ENCODE data around the gene TCP11L2. TPM values are rescaled to one million over a fixed set of nuclear protein-coding genes. Genes with fewer than 3 reads are reported as not detected.

The TCP11L2 gene
- total and polyA plus RNA-seq, 2 of the 13 experiments (the other 11 are each of a cell fraction or from before 2014, with no cell fraction given): 4.6 to 24.1 TPM

- TF ChIP-seq THRA (CRISPR knock-in tag; IDR thresholded peaks at IDR 0.05; ENCODE audit: borderline replicate concordance) (no peak), ZBTB2 (CRISPR knock-in tag; IDR thresholded peaks at IDR 0.05; ENCODE audit: low read depth) (no peak)
These were observed 67.3 kb downstream of the TCP11L2 start (continued) for GRCh38 chr12:106369624-106370346.

- FAIRE-seq (no peak), ATAC-seq (no peak), DNase-seq (ENCODE audit: low spot score) (no peak)
- Histone ChIP-seq H3K27ac (ENCODE audit: extremely low read length, insufficient read depth, low read length) (no peak overlapping the region), H3K4me2 (ENCODE audit: low read depth, low read length) (no peak overlapping the region), H3K9ac (ENCODE audit: insufficient read depth, low read depth, low read length) (no peak overlapping the region), H4K20me1 (ENCODE audit: insufficient read depth, low read length) (no peaks in the 10 kb centered on the region), H2AFZ (ENCODE audit: low read length) (no peak overlapping the region), H3K36me3 (replicated peaks in 1 of 2; ENCODE audit: control insufficient read depth in 1 of 2, insufficient read depth in 2 of 2, low read length in 2 of 2) (peaks cover 5 to 44% of the 10 kb centered on the region in 2 experiments), H3K9me3 (ENCODE audit: low read length) (no peaks in the 10 kb centered on the region), H3K79me2 (ENCODE audit: insufficient read depth, low read length) (no peaks in the 10 kb centered on the region), H3K4me1 (ENCODE audit: insufficient read depth, low read length) (no peaks in the 10 kb centered on the region), H3K4me3 (replicated peaks in 1 of 3; ENCODE audit: insufficient read depth in 1 of 3, low read depth in 2 of 3, low read length in 3 of 3) (no peak overlapping the region), H3K27me3 (ENCODE audit: control insufficient read depth in 1 of 2, insufficient read depth in 2 of 2, low read length in 2 of 2) (no peaks in the 10 kb centered on the region)
- ChIA-PET POLR2A (interaction anchor here (1.4 kb wide), 1 partner anchor 21 kb away, joined by 7 read pairs; the partner anchor contains the start of gene POLR3B), CTCF (ENCODE audit: low intra/inter-chr PET ratio, low total read pairs) (no interaction called here)
- intact Hi-C loops (cut with micrococcal nuclease; ENCODE audit: unreplicated experiment) (no loop called here), in situ Hi-C loops (cut with HindIII; ENCODE audit: extremely low pct_ligation_motif_present, low pct_unique_long_range_greater_than_20kb) (no loop called here)
- TF ChIP-seq TBP (CRISPR knock-in tag; IDR thresholded peaks at IDR 0.05) (no peak), E2F2 (CRISPR knock-in tag; IDR thresholded peaks at IDR 0.05; ENCODE audit: borderline replicate concordance) (no peak), ARNTL (CRISPR knock-in tag; IDR thresholded peaks at IDR 0.05) (no peak), ZNF839 (CRISPR knock-in tag; IDR thresholded peaks at IDR 0.05; ENCODE audit: borderline replicate concordance) (no peak), ELF1 (CRISPR knock-in tag; IDR thresholded peaks at IDR 0.05) (no peak), ZNF296 (CRISPR knock-in tag; conservative IDR thresholded peaks at IDR 0.05) (no peak), SYNCRIP (IDR thresholded peaks at IDR 0.05; ENCODE audit: insufficient read depth, low read depth, low read length) (no peak), ZNF784 (CRISPR knock-in tag; IDR thresholded peaks at IDR 0.05; ENCODE audit: borderline replicate concordance) (no peak), HDAC2 (CRISPR knock-in tag; IDR thresholded peaks at IDR 0.05) (no peak), ETV6 (CRISPR knock-in tag; conservative IDR thresholded peaks at IDR 0.05) (no peak), THAP11 (CRISPR knock-in tag; IDR thresholded peaks at IDR 0.05) (no peak), ZFX (CRISPR knock-in tag; IDR thresholded peaks at IDR 0.05; ENCODE audit: low read depth) (no peak), ZBTB8A (CRISPR knock-in tag; IDR thresholded peaks at IDR 0.05; ENCODE audit: borderline replicate concordance, low read depth) (no peak), ZNF160 (CRISPR knock-in tag; IDR thresholded peaks at IDR 0.05) (no peak), ZNF230 (CRISPR knock-in tag; IDR thresholded peaks at IDR 0.05) (no peak)
- 96% methylated on average over 4 of the region's 4 CpGs for WGBS (ENCODE audit: low lambda C conversion rate)
- BruUV-seq (replicated peaks): no TSS peak
These were observed 76.3 kb downstream of the TCP11L2 start for GRCh38 chr12:106378788-106379187.
